Peyer's patch (tissue), 4 donors: ENCODE results near the gene NR6A1.

Source experiments
- POLR2A ChIP-seq, 2 donors: fragments of 450-650 bp; IDR thresholded peaks; one replicate each; pipeline ENCODE4 v1.5.1; 2017; ENCODE audit warnings: antibody characterized with exemption in 2 of 2, mild to moderate bottlenecking in 2 of 2, moderate library complexity in 2 of 2
- TF ChIP-seq, protein P1 (sequence below), 6 experiments: fragments of 450-650 bp in 4 of 6; fragments of 200-600 bp in 2 of 6; sonication (generic) in 1 of 6; IDR thresholded peaks; one replicate each; pipeline ENCODE4 v1.5.1; 2017 to 2019; ENCODE audit warnings: antibody characterized with exemption in 6 of 6, mild to moderate bottlenecking in 3 of 6, moderate library complexity in 1 of 6

DNA sequence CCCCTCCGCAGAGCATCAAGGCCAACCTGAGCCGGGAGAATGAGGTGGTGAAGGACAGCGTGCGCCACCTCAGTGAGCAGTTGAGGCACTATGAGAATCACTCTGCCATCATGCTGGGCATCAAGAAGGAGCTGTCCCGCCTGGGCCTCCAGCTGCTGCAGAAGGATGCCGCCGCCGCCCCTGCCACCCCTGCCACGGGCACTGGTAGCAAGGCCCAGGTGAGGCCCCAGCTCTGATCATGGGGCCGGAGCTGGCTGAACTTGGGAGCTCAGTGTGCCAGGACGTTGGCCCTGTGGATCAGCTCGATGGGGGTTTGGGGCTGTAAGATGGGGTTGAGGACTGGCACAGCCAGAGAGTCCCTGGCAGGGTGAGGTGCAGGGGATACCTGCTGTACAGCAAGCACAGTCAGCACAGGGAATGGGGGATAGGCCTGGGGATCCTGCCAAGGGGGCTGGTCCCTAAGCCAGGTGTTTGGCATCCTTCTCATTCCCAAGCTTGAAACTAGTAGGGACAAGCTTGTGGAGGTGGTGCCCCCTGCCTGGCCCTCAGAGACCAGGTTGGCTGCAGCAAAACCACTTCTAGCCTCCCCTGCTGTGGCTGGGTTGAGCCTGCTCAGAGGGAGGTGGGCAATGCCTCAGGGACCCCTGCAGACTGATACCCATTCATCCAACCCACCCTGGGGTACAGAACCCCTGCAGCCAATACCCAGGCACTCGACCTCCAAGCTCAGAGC lies 28.3 kb upstream of the NR6A1 start:
- TF ChIP-seq, protein P1, sequence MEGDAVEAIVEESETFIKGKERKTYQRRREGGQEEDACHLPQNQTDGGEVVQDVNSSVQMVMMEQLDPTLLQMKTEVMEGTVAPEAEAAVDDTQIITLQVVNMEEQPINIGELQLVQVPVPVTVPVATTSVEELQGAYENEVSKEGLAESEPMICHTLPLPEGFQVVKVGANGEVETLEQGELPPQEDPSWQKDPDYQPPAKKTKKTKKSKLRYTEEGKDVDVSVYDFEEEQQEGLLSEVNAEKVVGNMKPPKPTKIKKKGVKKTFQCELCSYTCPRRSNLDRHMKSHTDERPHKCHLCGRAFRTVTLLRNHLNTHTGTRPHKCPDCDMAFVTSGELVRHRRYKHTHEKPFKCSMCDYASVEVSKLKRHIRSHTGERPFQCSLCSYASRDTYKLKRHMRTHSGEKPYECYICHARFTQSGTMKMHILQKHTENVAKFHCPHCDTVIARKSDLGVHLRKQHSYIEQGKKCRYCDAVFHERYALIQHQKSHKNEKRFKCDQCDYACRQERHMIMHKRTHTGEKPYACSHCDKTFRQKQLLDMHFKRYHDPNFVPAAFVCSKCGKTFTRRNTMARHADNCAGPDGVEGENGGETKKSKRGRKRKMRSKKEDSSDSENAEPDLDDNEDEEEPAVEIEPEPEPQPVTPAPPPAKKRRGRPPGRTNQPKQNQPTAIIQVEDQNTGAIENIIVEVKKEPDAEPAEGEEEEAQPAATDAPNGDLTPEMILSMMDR (IDR thresholded peaks at IDR 0.05) = no peak
- TF ChIP-seq POLR2A (IDR thresholded peaks at IDR 0.05) = no peak
